H9 (cell line): ENCODE data around the gene RTTN. TPM values are rescaled to one million over a fixed set of nuclear protein-coding genes. Genes with fewer than 3 reads are reported as not detected.

Source experiments
- DNase-seq: peaks from one replicate; pipeline ENCODE4 v3.0.0-alpha.2; 2017
- H2AFZ ChIP-seq: one replicate; pipeline ENCODE4 v1.6.1; 2013; ENCODE audit warnings: mild to moderate bottlenecking, low read length, control low read depth, moderate library complexity
- H2AK5ac ChIP-seq: 2 replicates; pipeline ENCODE4 v1.6.1; 2013; ENCODE audit warnings: low read length, control low read depth, mixed read lengths; ENCODE audit not compliant: insufficient read length
- H2BK120ac ChIP-seq: one replicate; pipeline ENCODE4 v1.6.1; 2013; ENCODE audit warnings: low read depth, mild to moderate bottlenecking, low read length, control low read depth, inconsistent platforms; ENCODE audit not compliant: poor library complexity, severe bottlenecking
- H2BK12ac ChIP-seq: 2 replicates; pipeline ENCODE4 v1.6.1; 2013; ENCODE audit warnings: low read length, control low read depth, mixed read lengths, low read depth; ENCODE audit not compliant: insufficient read length
- H2BK15ac ChIP-seq: 2 replicates; pipeline ENCODE4 v1.6.1; 2013; ENCODE audit warnings: low read depth, low read length, control low read depth
- H2BK20ac ChIP-seq: one replicate; pipeline ENCODE4 v1.6.1; 2013; ENCODE audit warnings: low read depth, mild to moderate bottlenecking, low read length, control low read depth, inconsistent platforms; ENCODE audit not compliant: poor library complexity, severe bottlenecking
- H2BK5ac ChIP-seq: 2 replicates; pipeline ENCODE4 v1.6.1; 2013; ENCODE audit warnings: low read length, control low read depth, mixed read lengths; ENCODE audit not compliant: insufficient read length
- H3K14ac ChIP-seq: 2 replicates; pipeline ENCODE4 v1.6.1; 2013; ENCODE audit warnings: low read length, control low read depth; ENCODE audit not compliant: insufficient read depth
- H3K18ac ChIP-seq: 2 replicates; pipeline ENCODE4 v1.6.1; 2013; ENCODE audit warnings: low read depth, mild to moderate bottlenecking, mixed read lengths, low read length, control low read depth; ENCODE audit not compliant: insufficient read length
- H3K23ac ChIP-seq: 2 replicates; pipeline ENCODE4 v1.6.1; 2013; ENCODE audit warnings: low read length, control low read depth, mixed read lengths, low read depth; ENCODE audit not compliant: insufficient read length
- H3K23me2 ChIP-seq: 2 replicates; pipeline ENCODE4 v1.6.1; 2013; ENCODE audit warnings: low read depth, mild to moderate bottlenecking, mixed read lengths, low read length, control low read depth; ENCODE audit not compliant: insufficient read length, poor library complexity, severe bottlenecking
- H3K27ac ChIP-seq: 2 replicates; pipeline ENCODE4 v1.5.1; 2013; ENCODE audit warnings: low read length, control low read depth, mixed read lengths, low read depth; ENCODE audit not compliant: insufficient read length
- H3K27me3 ChIP-seq: 2 replicates; pipeline ENCODE4 v1.6.1; 2013; ENCODE audit warnings: low read length, control low read depth, inconsistent platforms; ENCODE audit not compliant: insufficient read depth
- H3K4ac ChIP-seq: 2 replicates; pipeline ENCODE4 v1.6.1; 2013; ENCODE audit warnings: low read depth, mild to moderate bottlenecking, control low read depth, inconsistent platforms, low read length, moderate library complexity
- H3K4me1 ChIP-seq: 2 replicates; pipeline ENCODE4 v1.6.1; 2013; ENCODE audit warnings: low read length, control low read depth, inconsistent platforms; ENCODE audit not compliant: insufficient read depth
- H3K4me2 ChIP-seq: 2 replicates; pipeline ENCODE4 v1.6.1; 2013; ENCODE audit warnings: low read length, control low read depth, mixed read lengths; ENCODE audit not compliant: insufficient read length, insufficient read depth
- H3K56ac ChIP-seq: 2 replicates; pipeline ENCODE4 v1.6.1; 2013; ENCODE audit warnings: low read depth, mild to moderate bottlenecking, mixed read lengths, low read length, control low read depth; ENCODE audit not compliant: insufficient read length
- H3K79me1 ChIP-seq: 2 replicates; pipeline ENCODE4 v1.6.1; 2013; ENCODE audit warnings: low read depth, mild to moderate bottlenecking, moderate library complexity, low read length, control low read depth, inconsistent platforms; ENCODE audit not compliant: insufficient read depth, poor library complexity, severe bottlenecking
- H3K79me2 ChIP-seq: 2 replicates; pipeline ENCODE4 v1.6.1; 2013; ENCODE audit warnings: low read length, control low read depth, inconsistent platforms; ENCODE audit not compliant: insufficient read depth
- H3K9ac ChIP-seq: 2 replicates; pipeline ENCODE4 v1.6.1; 2013; ENCODE audit warnings: low read length, control low read depth, mixed read lengths; ENCODE audit not compliant: insufficient read length; ENCODE audit errors: extremely low read depth
- H3K9me3 ChIP-seq: one replicate; pipeline ENCODE4 v1.6.1; 2013; ENCODE audit warnings: low read depth, low read length, inconsistent platforms; ENCODE audit not compliant: control insufficient read depth
- H3T11ph ChIP-seq: one replicate; pipeline ENCODE4 v1.6.1; 2013; ENCODE audit warnings: mild to moderate bottlenecking, low read length, control low read depth, inconsistent platforms
- H4K20me1 ChIP-seq: one replicate; pipeline ENCODE4 v1.6.1; 2013; ENCODE audit not compliant: control insufficient read depth, insufficient read length, insufficient read depth
- H4K5ac ChIP-seq: 2 replicates; pipeline ENCODE4 v1.6.1; 2013; ENCODE audit warnings: low read depth, mild to moderate bottlenecking, mixed read lengths, low read length, control low read depth; ENCODE audit not compliant: insufficient read length
- H4K8ac ChIP-seq: replicated peaks from 2 replicates; pipeline ENCODE4 v1.6.1; 2013; ENCODE audit warnings: low read length, control low read depth, mixed read lengths, low read depth; ENCODE audit not compliant: insufficient read length
- H4K91ac ChIP-seq: 2 replicates; pipeline ENCODE4 v1.6.1; 2013; ENCODE audit warnings: low read depth, mild to moderate bottlenecking, moderate library complexity, mixed read lengths, low read length, control low read depth; ENCODE audit not compliant: insufficient read length
- H3K27ac Mint-ChIP-seq, 3 experiments: 2 replicates in 2 of 3; 3 replicates in 1 of 3; pipeline ENCODE4 v1.8.0; 2020 to 2021; ENCODE audit warnings: mixed read lengths in 3 of 3, mild to moderate bottlenecking in 1 of 3, moderate library complexity in 1 of 3
- H3K27me3 Mint-ChIP-seq: 2 replicates; pipeline ENCODE4 v1.8.0; 2021; ENCODE audit warnings: low read depth, mild to moderate bottlenecking, moderate library complexity, mixed read lengths
- H3K36me3 Mint-ChIP-seq, 3 experiments: 2 replicates in 2 of 3; 3 replicates in 1 of 3; pipeline ENCODE4 v1.8.0; 2020 to 2021; ENCODE audit warnings: low read depth in 3 of 3, mixed read lengths in 3 of 3; ENCODE audit not compliant: insufficient read depth in 1 of 3
- H3K4me1 Mint-ChIP-seq, 2 experiments: 2 replicates each; pipeline ENCODE4 v1.8.0; 2020; ENCODE audit warnings: mixed read lengths in 2 of 2
- H3K4me3 Mint-ChIP-seq, 2 experiments: 2 replicates in 1 of 2; 3 replicates in 1 of 2; pipeline ENCODE4 v1.8.0; 2020 to 2021; ENCODE audit warnings: mild to moderate bottlenecking in 2 of 2, mixed read lengths in 2 of 2, moderate library complexity in 1 of 2
- H3K9me3 Mint-ChIP-seq, 2 experiments: 2 replicates in 1 of 2; 3 replicates in 1 of 2; pipeline ENCODE4 v1.8.0; 2020; ENCODE audit warnings: mild to moderate bottlenecking in 2 of 2, mixed read lengths in 2 of 2, moderate library complexity in 1 of 2
- CTCF ChIP-seq: fragments of 200-600 bp; sonication (generic); conservative IDR thresholded peaks from 3 replicates; pipeline ENCODE4 v1.8.0; 2021; ENCODE audit warnings: antibody characterized with exemption, mild to moderate bottlenecking
- WGBS: extraction: QIAGEN DNeasy Blood & Tissue Kit; methylation state at CpG from one replicate; pipeline ENCODE4 v1.1.7; 2013; ENCODE audit warnings: missing lambda C conversion rate, low lambda C conversion rate, mixed read lengths; ENCODE audit not compliant: insufficient read length; ENCODE audit errors: extremely low coverage; 5-methylcytosine and 5-hydroxymethylcytosine counted together
- total RNA-seq: library from RNA; stranded (reverse); gene quantifications from 2 replicates; pipeline ENCODE4 v1.2.1, GENCODE V29; 2021

Gene RTTN
- total RNA-seq, 1 experiment from 2014 or later: 17.6 TPM

- DNase-seq: no peak
- H3K23me2 ChIP-seq: no peaks in the 10 kb centered on the region
- no peak overlapping the region for H3K4me2 ChIP-seq
- no peak overlapping the region for H3K56ac ChIP-seq
- H3K79me1 ChIP-seq: no peaks in the 10 kb centered on the region
- H3K18ac ChIP-seq: no peak overlapping the region
- H3T11ph ChIP-seq: no peak overlapping the region
- no peaks in the 10 kb centered on the region for H3K79me2 ChIP-seq
- Mint-ChIP-seq H3K36me3 (peaks cover 0 to under 1% (median 0%) of the 10 kb centered on the region in 3 experiments; a peak in 1 of 7 replicates), H3K27me3 (peaks cover 34% of the 10 kb centered on the region), H3K27ac (no peak overlapping the region), H3K9me3 (peaks cover 2% of the 10 kb centered on the region in 2 experiments; a peak in 3 of 5 replicates), H3K4me1 (peaks cover 14 to 15% of the 10 kb centered on the region in 2 experiments), H3K4me3 (no peak overlapping the region)
- peaks cover 2% of the 10 kb centered on the region; the same call in 1 of the 2 replicates for H3K4me1 ChIP-seq
- H2BK20ac ChIP-seq: no peak overlapping the region
- H2BK12ac ChIP-seq: no peak overlapping the region
- no peak overlapping the region for H3K14ac ChIP-seq
- H2AFZ ChIP-seq: no peak overlapping the region
- H3K27ac ChIP-seq: no peak overlapping the region
- no CpG with 5 or more reads among the region's 6 CpGs for WGBS
- no peaks in the 10 kb centered on the region for H3K9me3 ChIP-seq
- no peak overlapping the region for H2BK15ac ChIP-seq
- H4K5ac ChIP-seq: no peak overlapping the region
- H3K23ac ChIP-seq: no peak overlapping the region
- no peak overlapping the region for H3K4ac ChIP-seq
- H3K27me3 ChIP-seq: no peaks in the 10 kb centered on the region
- no peak overlapping the region for H2BK120ac ChIP-seq
- no peak overlapping the region for H4K8ac ChIP-seq
- no peak overlapping the region for H3K9ac ChIP-seq
- no peak for TF ChIP-seq CTCF
- H2BK5ac ChIP-seq: no peak overlapping the region
- H2AK5ac ChIP-seq: no peak overlapping the region
- no peak overlapping the region for H4K91ac ChIP-seq
- no peaks in the 10 kb centered on the region for H4K20me1 ChIP-seq
Measured at GRCh38 chr18:70221915-70222278, 16.4 kb upstream of the RTTN start.
